Kidney glomerular epithelial cell (primary cell): ENCODE measurements around the gene BCL11A.

Experiments used
- DNase-seq: peaks from one replicate; lab custom pipeline; 2025; lab: John Stamatoyannopoulos, UW

The BCL11A gene

DNA sequence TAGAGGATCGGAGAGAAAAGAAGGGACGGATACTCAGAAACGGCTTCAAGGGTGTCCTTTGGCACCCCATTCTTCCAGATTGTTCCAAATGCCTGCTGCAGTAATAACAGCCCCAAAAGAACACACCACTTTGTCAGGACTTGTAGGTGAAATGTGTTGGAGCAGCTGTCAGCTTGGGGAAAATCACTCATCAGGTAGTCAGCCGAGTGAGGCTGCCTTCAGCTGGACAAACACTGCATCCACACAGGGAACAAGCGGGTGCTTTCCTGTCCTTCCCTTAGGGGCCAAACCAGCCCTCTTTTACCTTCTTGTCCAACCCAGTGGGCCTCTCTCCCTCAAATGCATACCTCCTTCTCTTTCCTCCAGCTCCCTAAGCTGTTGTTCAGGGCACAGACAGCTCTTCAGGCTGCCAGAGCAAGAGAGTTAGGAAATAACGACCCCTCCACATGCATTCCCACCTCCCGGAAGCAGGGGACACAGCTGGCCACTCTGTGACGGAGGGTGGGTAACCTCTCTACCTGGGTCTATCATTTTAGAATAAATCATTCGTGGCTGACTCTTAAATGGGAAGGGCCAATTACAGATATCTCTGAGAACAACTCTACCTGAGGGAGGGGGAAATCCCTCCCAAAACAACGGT lies 48.1 kb downstream of the BCL11A start:
- DNase-seq: no peak

DNA sequence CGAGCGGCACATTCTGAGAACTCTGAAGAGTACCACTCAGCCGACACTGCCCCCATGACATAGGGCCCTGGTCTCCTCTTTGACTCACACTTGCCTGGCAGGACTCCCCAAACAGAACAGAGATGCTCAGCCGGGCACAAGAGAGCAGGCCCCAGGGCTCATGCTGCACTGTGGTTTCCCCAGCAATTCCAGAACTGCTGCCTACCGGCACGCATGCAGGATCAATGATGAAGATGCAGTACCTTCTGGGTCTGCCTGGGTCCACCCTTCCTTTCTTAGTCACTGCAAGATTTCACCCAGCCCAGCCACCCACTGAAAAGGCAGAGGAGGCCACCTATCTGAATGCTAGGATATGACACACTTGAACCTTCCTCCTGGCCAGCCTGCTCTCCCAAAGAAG lies 49.4 kb downstream of the BCL11A start:
- no peak for DNase-seq

DNA sequence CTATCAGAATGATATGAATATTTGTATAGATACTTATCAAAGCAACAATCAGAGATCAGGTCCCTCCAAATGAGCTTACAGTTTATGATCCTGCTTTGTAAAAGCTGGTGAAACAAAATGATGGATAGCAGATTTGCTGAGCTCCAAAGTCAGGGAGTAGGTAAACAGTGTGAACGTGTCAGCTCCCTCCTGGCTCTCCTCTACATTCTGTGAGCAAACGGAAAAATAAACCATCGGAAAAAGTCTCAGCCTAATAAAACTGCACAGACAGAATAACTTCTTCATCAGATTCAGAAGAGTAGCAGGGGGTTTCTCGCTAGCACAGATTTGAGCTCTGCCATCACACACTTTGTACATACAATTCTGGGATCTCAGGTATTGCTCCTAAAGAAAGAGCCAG lies 51.3 kb downstream of the BCL11A start:
- DNase-seq: no peak

GRCh38 chr2:60500861-60501260 lies 52.6 kb downstream of the BCL11A start:
- no peak for DNase-seq

DNA sequence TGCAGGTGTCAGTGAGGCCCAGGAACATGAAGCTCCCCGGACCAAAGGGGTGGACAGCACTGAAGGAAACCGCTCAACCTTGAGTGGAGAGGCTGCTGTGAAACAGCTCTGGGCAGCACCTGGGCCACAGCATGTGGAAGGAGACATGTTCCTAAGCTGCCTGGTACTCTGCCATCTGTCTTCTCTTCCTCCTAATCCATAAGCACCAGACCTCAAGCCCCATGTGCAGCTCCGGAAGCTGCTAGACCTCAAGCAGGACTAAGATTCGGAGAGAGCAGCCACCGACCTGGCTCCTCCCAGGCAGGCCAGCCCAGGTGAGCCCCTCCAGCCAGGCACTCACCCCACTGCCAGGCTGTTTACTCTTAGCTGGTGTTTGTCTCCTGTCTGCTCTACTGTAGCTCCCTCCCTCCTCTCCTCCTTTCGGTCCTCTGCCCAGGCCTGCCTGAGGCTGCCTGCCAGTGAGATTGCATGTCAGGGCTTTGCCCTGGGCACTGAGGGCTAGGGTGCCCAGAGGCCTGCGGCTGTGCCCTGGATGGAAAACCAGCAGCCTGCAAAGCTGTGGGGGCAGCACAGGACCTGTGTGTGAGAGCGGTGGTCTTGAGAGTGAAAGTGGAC lies 53.7 kb downstream of the BCL11A start:
- DNase-seq: no peak

DNA sequence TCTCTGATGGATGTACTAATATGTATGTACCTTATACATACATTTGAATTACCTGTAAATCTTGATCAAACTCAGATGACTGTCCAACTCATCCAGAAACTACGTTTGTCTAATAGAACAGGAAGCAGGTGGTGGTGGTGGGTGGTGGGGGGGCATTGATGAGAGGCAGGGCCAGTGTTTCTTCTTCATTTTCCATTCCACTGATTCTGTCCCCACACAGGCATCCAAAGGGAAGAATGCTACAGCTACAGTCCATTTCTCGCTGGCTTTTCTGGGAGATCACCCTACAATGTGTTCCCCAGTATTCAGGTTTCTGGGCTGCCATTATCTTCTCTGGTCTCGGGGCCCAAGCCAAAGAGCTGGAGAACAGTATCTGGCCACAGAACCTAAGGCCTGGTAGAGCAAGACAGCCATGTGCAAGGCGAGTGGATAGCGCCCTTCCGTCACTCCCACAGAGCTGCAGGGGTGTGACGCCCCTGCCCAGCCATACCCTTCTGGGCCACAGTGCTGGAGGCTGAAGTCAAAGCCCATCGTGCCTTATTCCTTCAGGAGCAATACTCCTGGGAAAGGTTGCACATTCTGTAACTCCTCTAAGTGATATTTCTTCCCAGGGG lies 54.5 kb downstream of the BCL11A start:
- DNase-seq: no peak

GRCh38 chr2:60498127-60498815 lies 55.2 kb downstream of the BCL11A start:
- DNase-seq: no peak

- DNase-seq: no peak
Measured at GRCh38 chr2:60497500-60497899, 56.0 kb downstream of the BCL11A start.

DNA sequence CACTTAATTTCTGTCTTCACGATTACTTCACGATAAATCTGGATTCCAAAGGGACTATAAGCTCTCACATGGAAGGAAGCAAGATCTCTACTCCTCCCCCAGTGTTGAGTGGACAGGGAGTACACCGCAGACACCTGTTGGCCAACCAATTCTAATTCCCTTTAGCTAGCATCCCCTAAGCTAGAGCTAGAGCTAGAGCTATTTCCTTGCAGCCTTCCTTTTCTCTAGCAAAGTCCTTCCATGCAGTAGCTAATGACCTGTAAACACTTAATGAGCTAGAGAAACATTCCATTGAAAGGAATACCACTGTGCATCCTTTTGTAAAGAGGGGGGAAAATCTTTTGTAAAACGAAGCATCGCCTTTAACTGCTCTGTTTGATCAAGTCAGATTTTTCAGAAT lies 56.5 kb downstream of the BCL11A start:
- no peak for DNase-seq

GRCh38 chr2:60496475-60496874 lies 57.0 kb downstream of the BCL11A start:
- DNase-seq: no peak

DNA sequence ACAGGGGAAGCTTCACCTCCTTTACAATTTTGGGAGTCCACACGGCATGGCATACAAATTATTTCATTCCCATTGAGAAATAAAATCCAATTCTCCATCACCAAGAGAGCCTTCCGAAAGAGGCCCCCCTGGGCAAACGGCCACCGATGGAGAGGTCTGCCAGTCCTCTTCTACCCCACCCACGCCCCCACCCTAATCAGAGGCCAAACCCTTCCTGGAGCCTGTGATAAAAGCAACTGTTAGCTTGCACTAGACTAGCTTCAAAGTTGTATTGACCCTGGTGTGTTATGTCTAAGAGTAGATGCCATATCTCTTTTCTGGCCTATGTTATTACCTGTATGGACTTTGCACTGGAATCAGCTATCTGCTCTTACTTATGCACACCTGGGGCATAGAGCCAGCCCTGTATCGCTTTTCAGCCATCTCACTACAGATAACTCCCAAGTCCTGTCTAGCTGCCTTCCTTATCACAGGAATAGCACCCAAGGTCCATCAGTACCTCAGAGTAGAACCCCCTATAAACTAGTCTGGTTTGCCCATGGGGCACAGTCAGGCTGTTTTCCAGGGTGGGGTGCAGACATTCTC lies 58.3 kb downstream of the BCL11A start:
- no peak for DNase-seq

GRCh38 chr2:60493804-60494387 lies 59.6 kb downstream of the BCL11A start:
- no peak for DNase-seq

DNA sequence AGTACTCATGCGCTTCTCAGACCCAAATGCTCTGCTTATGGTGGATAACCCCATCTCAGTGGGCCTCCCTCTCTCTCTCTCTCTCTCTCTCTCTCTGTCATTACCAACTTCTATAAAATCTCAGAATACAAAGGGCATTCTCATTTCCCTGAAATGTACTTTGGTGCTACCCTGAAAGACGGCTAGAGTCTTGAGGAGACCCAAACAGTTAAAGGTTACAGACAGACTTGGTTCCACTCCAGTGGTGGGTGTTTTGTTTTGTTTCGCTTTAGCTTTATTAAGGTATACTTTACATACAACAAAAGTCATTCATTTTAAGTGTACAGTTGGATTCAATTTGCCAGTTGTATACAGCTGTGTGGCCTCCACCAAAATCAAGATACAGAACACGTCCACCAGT lies 60.9 kb downstream of the BCL11A start:
- no peak for DNase-seq

- no peak for DNase-seq
Measured at GRCh38 chr2:60490848-60491247, 62.6 kb downstream of the BCL11A start.

GRCh38 chr2:60490441-60490840 lies 63.0 kb downstream of the BCL11A start:
- no peak for DNase-seq

GRCh38 chr2:60489289-60489688 lies 64.2 kb downstream of the BCL11A start:
- no peak for DNase-seq

GRCh38 chr2:60488291-60488690 lies 65.2 kb downstream of the BCL11A start:
- no peak for DNase-seq

- DNase-seq: no peak
Measured at GRCh38 chr2:60487174-60487573, 66.3 kb downstream of the BCL11A start.

DNA sequence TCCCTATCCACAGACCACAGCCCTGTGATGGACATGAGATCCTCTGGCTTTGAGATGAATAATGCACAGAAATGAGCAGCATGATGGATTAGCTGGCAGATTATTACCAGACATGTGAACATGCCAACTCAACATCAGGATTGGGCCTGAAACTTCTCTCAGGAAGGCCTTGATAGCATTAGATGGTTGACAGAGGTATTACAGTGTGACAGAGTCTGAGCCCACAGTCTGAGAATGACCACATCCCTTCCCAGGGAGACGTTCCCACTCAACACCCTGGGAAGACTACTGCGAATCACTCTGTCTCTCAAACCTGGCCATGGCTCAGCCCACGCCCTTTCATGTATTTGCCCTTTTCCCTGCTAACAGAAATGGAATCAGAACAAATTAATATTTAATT lies 66.9 kb downstream of the BCL11A start:
- no peak for DNase-seq

GRCh38 chr2:60486067-60486466 lies 67.4 kb downstream of the BCL11A start:
- no peak for DNase-seq

DNA sequence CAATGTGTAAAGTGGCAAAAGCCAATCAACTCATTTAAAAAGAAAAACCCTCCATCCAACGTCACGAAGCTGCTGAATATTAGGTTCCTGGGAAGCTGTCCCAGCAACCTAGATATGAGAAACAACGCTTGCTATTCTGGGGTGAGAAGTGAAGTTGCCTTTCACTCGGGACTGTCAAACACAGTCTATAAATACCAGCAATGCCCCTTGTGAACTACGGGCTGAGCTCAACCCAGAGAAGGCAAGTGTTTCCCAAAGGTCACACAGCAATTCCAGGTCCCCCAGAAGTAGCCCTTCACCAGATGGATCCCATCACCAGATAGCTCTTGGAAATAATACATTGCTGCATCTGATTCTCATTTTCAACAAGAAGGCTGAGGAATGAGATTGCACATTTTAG lies 67.9 kb downstream of the BCL11A start:
- DNase-seq: no peak

DNA sequence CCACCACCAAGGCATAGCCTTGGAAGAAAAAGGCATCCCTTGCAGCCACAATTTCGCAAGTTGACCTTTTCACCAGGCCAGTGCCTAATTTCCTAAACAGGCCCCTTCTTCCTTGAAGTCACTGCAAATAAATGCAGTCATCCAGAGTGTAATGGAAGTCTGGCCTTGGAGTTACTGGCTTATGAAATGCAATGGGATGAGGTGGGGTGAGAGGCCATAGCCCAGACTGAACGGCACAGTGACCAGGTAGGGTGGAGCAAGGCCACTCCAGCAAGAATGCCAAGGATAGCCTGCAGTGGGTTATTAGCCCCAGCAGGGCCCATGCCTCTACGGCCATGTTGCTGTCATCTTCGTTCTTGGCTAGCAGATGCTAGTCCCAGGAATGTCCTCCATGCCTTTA lies 68.4 kb downstream of the BCL11A start:
- no peak for DNase-seq
